NOMO-1 treated with dmso at 0.1 percent for 144 hours (cell line): ENCODE results near the gene SMTN.

ENCODE experiments used
- DNase-seq: peaks from one replicate; lab custom pipeline; 2025; ENCODE audit not compliant: unreplicated experiment; lab: John Stamatoyannopoulos, UW

SMTN gene

DNA sequence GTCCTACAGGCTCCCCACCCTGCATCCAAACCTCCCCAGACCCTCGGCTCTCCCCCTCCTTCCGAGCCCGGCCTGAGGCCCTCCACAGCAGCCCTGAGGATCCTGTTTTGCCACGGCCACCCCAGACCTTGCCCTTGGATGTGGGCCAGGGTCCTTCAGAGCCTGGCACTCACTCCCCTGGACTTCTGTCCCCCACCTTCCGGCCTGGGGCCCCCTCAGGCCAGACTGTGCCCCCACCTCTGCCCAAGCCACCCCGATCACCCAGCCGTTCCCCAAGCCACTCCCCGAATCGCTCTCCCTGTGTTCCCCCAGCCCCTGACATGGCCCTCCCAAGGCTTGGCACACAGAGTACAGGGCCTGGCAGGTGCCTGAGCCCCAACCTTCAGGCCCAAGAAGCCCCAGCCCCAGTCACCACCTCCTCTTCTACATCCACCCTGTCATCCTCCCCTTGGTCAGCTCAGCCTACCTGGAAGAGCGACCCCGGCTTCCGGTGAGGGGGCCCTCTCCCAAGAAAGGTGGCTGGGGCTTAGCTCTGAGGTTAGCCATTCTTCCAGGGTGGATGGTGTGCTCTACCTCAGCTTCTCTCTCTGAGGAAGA, 44.5 kb downstream of the SMTN start:
- no peak for DNase-seq

DNA sequence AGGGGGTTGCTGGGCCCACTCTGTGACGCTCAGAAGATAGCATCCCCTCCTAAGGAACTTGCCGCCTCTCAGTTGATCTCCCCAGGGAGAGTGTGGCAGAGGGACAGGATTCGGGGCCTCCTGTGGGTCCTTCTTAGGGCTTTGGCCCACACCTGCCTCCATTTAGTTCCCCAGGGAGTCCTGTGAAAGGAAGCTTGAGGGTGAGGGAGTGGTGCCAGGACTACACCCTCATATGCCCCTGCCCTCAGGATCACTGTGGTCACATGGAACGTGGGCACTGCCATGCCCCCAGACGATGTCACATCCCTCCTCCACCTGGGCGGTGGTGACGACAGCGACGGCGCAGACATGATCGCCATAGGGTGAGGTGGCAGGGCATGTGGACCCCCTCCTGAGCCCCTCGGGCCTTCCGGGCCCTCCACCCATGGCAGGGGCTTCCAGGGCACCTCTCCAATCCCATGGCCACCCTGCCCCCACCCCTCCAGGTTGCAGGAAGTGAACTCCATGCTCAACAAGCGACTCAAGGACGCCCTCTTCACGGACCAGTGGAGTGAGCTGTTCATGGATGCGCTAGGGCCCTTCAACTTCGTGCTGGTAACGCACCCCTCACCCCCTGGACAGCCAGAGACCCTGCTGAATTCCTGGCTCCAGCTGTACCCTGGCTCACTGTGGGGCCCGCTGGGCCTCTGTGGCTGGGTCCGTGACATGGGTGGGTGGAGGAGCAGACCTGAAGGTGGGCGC, 45.2 kb downstream of the SMTN start:
- DNase-seq = no peak

DNA sequence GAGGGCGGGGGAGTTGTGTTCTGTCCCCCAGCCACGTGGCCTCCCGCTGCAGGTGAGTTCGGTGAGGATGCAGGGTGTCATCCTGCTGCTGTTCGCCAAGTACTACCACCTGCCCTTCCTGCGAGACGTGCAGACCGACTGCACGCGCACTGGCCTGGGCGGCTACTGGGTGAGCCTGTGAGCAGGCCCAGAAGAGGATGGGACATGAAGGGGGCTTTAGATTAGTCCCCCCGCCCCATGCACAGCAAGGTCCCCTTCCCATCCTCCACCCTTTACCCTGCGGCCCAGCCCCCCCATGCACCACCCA, 45.7 kb downstream of the SMTN start:
- DNase-seq = no peak

DNA sequence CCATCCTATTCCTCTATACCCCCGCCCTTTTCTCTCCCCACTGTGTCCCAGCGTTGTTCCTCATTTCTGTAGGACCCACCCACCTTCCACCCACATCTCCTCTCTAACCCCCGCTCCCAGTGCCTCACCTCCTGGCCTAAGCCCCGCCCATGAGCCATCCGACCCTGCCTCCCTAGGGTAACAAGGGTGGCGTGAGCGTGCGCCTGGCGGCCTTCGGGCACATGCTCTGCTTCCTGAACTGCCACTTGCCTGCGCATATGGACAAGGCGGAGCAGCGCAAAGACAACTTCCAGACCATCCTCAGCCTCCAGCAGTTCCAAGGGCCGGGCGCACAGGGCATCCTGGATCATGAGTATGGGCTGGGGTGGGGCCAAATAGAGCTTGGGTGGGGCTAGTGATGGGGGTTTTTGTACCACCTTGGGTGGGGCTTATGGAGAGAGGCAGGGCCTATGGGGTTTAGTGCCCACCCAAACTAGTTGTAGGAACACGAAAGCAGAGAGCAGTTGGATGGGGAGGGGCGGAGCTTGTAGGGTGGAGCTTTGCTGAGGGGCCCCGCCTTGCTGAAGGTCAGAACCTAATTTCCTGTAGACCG, 46.2 kb downstream of the SMTN start:
- DNase-seq = no peak

DNA sequence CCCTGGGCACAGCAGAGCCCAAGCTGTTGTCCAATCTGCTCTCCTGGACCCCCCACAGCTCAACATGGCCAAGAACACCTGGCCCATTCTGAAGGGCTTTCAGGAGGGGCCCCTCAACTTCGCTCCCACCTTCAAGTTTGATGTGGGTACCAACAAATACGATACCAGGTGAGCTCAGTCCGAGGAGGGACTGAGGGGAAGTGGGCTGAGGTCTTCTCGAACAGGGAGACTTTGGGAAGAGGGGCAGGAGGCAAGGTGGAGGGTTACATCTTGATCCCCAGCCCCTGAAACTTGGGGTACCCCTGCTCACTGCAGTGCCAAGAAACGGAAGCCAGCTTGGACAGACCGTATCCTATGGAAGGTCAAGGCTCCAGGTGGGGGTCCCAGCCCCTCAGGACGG, 47.0 kb downstream of the SMTN start:
- DNase-seq = no peak

DNA sequence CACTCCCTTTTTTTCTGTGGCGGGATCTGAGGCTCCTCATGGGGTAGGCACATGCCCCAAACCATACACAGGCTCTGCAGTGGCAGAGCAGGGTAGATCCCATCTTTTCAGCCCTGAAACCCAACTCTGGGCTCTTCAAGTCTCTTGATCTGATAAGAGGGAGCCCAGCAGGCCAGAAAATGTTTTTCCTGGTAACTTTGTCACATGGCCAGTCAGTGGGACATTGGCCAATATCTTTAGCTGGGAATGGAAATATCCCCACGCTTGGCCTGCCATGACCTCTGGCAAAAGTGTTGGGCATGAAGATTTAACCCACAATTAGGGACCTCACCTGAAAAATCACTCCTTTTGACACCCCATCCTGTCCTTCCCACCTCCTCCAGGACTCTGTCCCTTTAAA, 49.8 kb downstream of the SMTN start:
- no peak for DNase-seq

DNA sequence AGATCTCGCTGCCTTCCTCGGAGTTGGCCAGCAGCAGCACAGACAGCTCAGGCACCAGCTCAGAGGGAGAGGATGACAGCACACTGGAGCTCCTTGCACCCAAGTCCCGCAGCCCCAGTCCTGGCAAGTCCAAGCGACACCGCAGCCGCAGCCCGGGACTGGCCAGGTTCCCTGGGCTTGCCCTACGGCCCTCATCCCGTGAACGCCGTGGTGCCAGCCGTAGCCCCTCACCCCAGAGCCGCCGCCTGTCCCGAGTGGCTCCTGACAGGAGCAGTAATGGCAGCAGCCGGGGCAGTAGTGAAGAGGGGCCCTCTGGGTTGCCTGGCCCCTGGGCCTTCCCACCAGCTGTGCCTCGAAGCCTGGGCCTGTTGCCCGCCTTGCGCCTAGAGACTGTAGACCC, 52.8 kb downstream of the SMTN start:
- no peak for DNase-seq

DNA sequence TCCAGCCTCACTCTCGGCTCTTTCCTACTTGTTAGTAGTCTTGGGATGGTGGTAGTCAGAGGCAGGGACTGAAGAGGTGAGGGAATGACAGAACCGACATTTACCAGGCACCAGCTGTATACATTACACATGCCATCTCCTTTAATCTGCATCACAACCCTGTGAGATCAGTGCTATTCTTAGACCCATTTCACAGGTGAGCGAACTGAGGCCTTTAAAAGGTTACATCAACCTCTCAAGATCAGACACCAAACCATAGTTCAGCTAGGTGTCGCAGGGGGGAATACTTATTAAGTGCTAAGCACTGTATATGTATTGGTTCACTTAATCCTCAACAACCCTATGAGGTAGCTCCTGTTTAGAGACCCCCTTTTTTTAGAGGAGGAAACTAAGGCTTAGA, 53.6 kb downstream of the SMTN start:
- DNase-seq = no peak

DNA sequence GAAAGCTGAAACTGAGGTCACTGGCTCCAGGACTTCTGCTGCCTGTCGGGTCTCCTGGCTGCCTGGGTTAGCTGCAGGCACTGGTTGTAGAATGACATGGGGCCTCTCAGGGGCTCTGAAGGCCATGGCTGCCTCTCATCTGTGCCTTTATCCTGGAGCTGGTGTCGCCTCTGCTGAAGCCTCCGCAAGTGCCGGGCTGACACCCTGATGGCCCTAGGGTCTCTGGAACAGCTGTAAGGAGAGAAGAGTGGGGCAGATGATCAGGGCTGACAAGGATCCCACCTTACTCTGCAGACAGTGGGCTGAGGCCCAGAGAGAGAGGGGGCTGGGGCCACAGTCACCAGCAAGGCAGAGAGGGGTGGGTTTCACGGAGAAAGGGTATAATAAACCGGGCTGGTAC, 54.6 kb downstream of the SMTN start:
- DNase-seq = no peak

DNA sequence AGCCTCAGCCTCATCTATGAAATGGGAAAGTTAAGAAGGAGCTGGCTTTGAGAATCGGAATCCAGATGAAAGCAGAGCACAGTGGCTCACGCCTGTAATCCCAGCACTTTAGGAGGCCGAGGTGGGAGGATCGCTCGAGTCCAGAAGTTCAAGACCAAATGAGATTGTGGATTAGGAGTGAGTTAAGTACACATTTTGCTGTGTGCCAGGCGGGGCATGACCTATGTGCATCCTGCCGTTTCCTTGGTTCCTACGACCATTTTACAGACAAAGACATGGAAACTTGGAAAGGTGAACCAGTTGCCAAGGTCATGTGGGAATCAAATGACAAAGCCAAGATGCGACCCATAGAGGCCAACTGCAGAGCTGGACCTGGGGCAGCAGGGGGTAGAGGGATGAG, 55.0 kb downstream of the SMTN start:
- DNase-seq = no peak

DNA sequence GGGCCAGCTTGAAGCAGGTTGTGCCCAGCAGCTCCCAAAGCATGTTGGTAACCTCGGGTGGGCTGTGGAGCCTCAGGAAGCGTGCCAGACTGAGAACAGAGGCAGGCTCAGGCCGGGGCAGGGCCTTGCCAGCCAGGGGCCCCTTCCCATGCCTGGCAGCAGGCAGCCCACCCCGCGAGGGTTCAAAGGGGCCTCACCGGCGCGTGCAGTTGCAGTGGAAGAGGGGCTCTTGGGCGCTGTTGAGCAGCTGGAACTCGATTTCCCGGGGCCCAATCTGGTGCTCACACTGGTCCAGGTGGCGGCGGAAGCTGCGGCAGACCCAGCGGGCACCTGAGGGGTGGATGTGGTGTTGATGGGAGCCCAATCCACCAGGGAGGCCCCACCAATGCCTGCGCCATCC, 55.6 kb downstream of the SMTN start:
- no peak for DNase-seq

DNA sequence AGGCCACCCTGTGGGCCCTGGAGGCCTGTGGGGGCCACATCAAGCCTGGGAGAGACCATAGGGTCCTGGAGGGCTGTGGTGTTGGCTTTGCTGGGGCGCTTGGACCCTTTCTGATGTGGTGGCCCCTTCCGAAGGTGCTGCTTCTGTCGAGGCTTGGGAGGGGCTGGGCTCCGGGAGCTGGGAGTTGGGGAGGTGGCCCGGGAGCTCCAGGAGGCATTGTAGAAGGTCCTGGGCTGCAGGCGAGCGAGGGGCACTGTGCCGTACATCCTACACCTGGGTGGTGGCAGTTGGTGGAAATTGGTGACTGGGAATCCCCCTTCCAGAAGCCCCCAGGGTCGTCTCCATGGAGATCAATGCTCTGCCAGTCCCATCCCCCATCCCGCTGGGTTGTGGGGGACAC, 56.6 kb downstream of the SMTN start:
- DNase-seq = no peak

DNA sequence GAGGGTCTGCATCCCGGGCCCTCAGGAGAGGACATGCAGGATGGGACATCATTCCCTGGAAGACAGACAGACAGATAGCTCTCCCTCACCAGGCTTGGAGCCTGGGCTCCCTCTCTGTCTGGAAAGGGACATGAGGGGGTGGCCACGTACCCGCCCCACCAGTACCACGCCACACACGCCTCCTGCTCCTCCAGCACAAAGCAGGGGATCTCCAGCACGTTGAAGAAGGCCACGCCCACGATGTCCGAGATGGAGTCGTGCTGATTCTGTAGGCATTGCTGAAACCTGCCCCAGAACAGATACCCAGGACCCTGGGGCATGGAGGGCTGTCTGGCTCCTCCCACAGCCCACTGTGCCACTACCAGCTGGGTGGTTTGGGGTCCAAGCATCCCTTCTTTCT, 57.0 kb downstream of the SMTN start:
- DNase-seq = no peak

DNA sequence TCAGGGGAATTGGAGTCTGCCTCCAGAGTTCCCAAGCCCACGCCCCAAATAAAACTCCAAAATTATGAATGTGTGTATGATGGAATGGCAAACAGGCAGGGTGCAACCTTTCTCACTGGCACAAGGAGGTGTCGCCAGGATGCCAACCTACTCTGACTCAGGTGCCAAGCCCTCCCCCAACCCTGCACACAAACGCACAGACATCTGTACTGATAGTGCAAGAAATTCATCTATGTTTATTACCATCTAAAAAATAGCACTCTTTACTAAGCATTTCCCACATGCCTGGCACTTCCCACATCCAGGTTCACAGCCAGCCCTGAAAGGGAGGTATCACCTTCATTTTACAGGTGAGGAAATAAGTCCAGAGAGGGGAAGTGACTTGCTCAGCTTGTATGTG, 57.9 kb downstream of the SMTN start:
- no peak for DNase-seq

DNA sequence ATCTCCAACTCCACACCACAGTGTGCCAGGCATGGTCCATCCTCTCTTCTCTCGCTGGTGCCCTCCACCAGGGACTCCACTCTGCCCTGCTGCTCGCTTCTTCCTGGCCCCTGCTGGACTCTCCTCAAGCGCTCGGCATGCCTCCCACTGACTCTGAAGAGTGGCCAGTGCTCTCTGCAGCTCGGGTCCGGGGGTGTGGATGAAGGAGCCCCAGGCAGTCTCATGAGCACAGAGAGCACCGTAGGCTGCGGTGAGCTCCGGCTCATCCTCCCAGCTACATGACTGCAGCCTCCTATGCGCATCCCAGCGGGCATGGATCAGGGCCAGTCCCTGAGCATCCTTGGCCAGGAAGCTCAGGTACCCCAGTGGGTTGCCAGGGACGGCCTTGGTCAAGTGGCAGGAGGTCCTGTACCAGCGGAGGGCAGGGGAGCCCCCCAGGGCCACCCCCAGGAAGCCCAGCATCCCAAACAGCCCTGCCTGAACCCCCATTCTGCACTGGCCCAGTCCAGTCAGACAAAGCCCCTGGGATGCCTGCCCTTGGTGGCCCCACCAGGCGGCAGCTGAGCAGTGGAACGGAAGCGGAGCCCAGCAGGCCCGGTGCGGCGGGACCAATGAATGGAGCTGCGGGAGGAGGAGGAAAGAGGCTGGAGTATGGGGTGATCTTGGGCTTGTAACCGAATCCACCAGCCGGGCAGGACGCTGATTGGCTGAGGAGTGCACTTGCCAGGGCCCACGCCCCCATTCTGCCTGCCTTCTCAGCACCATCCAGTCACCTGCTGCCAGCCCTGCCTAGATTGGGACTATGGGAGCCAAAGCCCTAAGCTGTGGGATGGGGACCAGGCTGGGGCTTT, 59.0 kb downstream of the SMTN start, which contains the start of gene PLA2G3:
PLA2G3 (minus strand) TSS at position 643 of the 851 bp plus-strand sequence; CDS start at position 489, 154 bp downstream.
- no peak for DNase-seq

DNA sequence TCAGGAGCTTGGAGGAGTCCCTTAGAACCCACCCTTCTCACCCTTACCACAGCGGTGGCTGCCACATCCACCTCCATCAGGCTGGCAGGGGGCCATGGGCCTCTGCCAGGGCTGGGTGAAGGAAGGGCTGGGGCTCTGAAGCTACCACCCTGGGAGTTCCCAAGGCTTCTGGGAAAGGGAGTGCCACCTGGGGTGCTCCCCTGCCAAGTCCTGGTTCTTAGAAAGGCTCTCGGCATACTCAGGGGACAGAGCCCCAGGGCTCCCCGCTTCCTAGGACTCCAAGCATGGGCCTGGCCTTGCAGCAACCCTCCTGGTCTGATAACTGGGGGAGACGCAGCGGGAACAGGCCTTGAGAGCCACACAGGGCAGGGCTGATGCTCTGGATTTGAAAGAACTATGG, 59.6 kb downstream of the SMTN start:
- DNase-seq = no peak

DNA sequence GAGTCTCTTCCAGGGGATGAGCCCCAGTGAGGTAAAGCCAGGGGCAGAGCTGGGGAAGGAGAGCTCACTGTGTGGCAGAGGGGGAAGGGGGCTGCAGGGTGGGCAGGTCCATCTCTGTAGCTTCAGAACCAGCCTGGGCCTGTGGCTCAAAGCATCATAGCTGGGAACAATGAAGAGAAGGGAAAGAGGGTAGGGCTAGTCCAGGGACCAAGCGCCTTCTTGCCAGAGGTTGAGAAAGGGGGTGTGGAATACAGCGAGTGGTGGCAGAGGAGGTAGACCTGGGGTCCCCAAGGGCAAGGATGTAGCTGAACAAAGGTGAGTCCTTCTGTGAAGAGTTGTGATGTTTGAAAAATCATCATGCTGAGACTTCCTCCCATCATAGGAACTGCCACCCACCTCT, 60.4 kb downstream of the SMTN start:
- no peak for DNase-seq

DNA sequence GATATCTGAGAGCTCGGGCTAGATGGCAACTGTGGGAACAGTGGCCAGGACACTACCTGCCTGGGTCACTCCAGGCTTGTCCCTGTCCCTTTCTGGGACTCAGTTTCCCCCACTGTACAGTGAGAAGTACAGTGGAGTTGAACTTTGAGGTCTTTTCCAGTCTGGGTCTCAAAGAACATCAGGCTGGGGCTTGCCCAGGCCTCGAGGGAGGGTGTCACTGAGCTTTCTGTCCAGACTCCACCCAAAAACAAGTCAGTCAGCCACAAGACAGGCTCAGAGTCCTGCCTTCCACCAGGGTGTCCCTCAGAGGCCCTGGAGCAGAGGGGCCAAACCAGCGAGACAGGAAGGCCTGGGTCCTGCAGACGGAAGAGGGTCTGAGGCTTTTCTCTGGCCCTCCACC, 61.2 kb downstream of the SMTN start:
- no peak for DNase-seq

DNA sequence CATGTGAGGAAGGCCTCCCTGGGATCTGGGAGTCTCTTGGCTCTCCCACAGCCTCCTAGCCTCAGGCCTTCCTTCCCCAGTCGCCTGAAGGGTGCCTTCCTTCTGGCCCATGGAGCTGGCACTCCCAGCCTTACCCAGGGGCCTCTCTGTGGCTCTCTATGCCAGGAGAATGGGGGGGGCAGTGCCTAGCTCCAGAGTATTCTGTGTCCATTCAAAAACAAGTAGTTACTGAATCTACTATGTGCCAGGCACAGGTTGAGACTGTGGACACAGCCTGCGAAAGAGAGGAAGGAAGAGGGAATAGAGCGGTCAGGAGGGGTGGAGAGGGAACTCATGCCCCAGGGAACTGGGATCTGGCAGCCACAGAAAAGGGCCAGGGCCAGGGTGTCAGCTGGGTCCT, 61.9 kb downstream of the SMTN start:
- no peak for DNase-seq

DNA sequence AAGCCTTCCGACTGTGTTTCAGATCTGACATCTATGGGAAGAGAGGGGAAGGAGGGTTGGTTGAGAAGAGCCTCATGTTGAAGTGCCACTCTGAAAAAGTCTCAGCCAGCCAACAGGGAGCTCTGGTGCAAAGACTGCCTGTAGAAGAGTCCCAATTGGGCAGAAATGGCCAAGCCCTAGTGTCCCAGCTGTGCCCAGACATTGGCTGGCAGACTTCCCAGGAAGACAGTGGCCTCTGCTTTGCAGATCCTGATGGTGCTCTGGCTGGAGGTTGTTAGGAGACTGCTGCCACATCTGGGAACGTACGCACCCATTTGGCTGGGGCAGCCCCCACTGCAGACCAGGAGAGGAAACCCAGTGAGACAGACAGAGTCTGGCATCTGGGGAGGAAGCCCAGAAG, 62.4 kb downstream of the SMTN start:
- no peak for DNase-seq

DNA sequence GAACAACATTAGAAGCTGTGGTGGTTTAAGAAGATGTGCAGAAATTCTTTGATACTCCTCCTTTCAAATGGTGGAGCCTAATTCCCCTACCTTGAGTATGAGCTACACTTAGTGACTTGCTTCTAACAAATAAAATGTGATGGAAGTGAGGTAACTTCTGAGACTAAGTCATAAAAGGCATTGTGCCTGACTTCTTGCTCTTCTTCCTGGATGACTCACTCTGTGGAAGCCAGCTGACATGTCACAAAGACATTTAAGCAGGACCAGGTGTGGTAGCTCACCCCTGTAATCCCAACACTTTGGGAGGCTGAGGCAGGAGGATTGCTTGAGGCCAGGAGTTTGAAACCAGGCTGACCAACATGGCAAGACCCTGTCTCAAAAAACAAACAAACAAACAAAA, 63.1 kb downstream of the SMTN start:
- DNase-seq = no peak

DNA sequence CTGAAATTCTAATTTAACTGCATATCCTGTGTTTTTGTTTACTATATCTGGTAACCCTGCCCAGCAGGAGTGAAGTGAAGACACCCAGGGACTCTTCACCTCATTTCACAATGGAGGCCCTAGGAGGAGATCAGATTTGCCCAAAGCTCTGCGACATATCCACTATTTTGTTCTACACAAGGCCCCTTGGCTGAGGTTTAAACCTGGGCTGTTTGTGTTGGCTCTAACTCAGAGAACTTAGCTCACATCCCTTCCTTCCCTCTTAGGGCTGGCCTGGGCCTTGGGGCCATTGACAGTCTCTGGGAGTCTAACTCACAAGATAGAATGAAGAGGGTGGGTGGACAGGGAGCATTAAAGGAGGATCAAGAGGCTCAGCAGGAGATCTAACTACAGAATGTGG, 67.4 kb downstream of the SMTN start:
- DNase-seq = no peak
